Measurements from ENCODE around the gene RIN2.

DNA sequence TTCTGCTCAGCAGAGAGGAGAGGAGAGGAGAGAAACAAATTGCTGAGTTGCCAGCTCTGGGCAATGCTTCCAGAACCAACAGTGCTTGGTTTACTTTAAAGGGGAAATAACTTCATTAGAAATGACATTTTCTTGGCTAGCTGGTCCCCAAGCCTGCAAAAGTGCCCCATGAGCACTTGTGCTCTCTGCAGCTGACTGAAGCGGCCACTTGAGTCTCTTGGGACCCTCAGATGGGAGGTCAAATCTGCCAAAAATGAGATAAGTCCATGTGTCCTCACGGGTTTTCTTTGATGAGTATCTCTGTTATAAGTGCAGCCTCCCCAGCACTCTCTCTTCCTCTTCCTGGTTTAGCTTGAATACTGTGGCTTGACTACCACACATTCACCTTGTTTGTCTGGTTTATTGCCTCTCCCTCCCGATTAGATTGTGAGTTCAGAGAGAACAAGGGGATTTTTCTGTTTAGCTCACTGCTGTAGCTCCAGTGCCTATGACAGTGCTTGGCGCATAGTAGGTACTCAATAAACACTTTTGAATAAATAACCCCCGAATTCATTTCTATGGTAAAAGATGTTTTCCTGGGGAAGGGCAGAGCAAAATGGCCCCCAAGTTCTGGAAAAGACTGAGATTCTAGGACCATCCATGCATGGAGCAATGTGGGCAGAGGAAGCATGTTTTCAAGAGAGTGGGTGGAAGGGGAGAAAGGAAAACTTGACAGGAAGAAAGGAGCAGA lies 7.0 kb upstream of the RIN2 start:
- no peak for TF ChIP-seq CBX3 (IDR thresholded peaks at IDR 0.05; ENCODE audit: low read depth)
- no peak for TF ChIP-seq POLR2A (IDR thresholded peaks at IDR 0.05; ENCODE audit: borderline replicate concordance, extremely low read depth, insufficient read depth, insufficient read length)
- TF ChIP-seq SIN3A (IDR thresholded peaks at IDR 0.05; ENCODE audit: low read depth), result no peak
- no peak for TF ChIP-seq CTCF (IDR thresholded peaks at IDR 0.05 in 2 of 3, conservative IDR thresholded peaks at IDR 0.05 in 1 of 3; ENCODE audit: borderline replicate concordance in 1 of 3, insufficient read depth in 1 of 3, low read depth in 2 of 3, low read length in 2 of 3)
- no peak for TF ChIP-seq RAD21 (IDR thresholded peaks at IDR 0.05; ENCODE audit: low read depth)
- TF ChIP-seq EZH2 (IDR thresholded peaks at IDR 0.05), result no peak
- TF ChIP-seq CEBPB (IDR thresholded peaks at IDR 0.05; ENCODE audit: low read depth), result no peak
- TF ChIP-seq EZH2phosphoT487 (IDR thresholded peaks at IDR 0.05; ENCODE audit: borderline replicate concordance), result no peak
- TF ChIP-seq, protein P1, sequence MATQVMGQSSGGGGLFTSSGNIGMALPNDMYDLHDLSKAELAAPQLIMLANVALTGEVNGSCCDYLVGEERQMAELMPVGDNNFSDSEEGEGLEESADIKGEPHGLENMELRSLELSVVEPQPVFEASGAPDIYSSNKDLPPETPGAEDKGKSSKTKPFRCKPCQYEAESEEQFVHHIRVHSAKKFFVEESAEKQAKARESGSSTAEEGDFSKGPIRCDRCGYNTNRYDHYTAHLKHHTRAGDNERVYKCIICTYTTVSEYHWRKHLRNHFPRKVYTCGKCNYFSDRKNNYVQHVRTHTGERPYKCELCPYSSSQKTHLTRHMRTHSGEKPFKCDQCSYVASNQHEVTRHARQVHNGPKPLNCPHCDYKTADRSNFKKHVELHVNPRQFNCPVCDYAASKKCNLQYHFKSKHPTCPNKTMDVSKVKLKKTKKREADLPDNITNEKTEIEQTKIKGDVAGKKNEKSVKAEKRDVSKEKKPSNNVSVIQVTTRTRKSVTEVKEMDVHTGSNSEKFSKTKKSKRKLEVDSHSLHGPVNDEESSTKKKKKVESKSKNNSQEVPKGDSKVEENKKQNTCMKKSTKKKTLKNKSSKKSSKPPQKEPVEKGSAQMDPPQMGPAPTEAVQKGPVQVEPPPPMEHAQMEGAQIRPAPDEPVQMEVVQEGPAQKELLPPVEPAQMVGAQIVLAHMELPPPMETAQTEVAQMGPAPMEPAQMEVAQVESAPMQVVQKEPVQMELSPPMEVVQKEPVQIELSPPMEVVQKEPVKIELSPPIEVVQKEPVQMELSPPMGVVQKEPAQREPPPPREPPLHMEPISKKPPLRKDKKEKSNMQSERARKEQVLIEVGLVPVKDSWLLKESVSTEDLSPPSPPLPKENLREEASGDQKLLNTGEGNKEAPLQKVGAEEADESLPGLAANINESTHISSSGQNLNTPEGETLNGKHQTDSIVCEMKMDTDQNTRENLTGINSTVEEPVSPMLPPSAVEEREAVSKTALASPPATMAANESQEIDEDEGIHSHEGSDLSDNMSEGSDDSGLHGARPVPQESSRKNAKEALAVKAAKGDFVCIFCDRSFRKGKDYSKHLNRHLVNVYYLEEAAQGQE (IDR thresholded peaks at IDR 0.05; ENCODE audit: low read depth), result no peak

Measured in HCT116 (cell line).